SK-N-SH treated with all-trans-retinoic acid at 6 μM for 48 hours (cell line): ENCODE measurements around the gene PILRA.

ENCODE experiments used
- ATAC-seq: fragments of 200-7000 bp; cut with Tn5 transposase; 3 replicates; pipeline ENCODE4 v1.9.1; 2020; ENCODE audit warnings: mild to moderate bottlenecking, moderate library complexity
- ARNTL ChIP-seq: fragments of 450-650 bp; formaldehyde crosslinking; IDR thresholded peaks from 2 replicates; pipeline ENCODE4 v1.5.0; 2020; ENCODE audit warnings: low read depth, mild to moderate bottlenecking, moderate library complexity, borderline replicate concordance
- BACH2 ChIP-seq: fragments of 250-450 bp; sonication (Bioruptor Pico); IDR thresholded peaks from 2 replicates; pipeline ENCODE4 v1.9.0; 2021; ENCODE audit warnings: mild to moderate bottlenecking, borderline replicate concordance
- CSDC2 ChIP-seq: fragments of 250-450 bp; sonication (Bioruptor Pico); IDR thresholded peaks from 2 replicates; pipeline ENCODE4 v1.5.0; 2020; ENCODE audit warnings: mild to moderate bottlenecking, moderate library complexity
- ESRRG ChIP-seq: fragments of 250-450 bp; sonication (Bioruptor Pico); IDR thresholded peaks from 2 replicates; pipeline ENCODE4 v1.6.1; 2021; ENCODE audit warnings: mild to moderate bottlenecking
- GLIS3 ChIP-seq: fragments of 250-450 bp; sonication (Bioruptor Pico); IDR thresholded peaks from 2 replicates; pipeline ENCODE4 v1.5.0; 2020; ENCODE audit warnings: mild to moderate bottlenecking, moderate library complexity
- ISL1 ChIP-seq: fragments of 250-450 bp; sonication (Bioruptor Pico); IDR thresholded peaks from 2 replicates; pipeline ENCODE4 v2.1.2; 2022; ENCODE audit warnings: mild to moderate bottlenecking, moderate library complexity
- OSR1 ChIP-seq: fragments of 250-450 bp; sonication (Bioruptor Pico); IDR thresholded peaks from 2 replicates; pipeline ENCODE4 v1.8.0; 2022; ENCODE audit warnings: moderate library complexity, mild to moderate bottlenecking, inconsistent platforms
- PPARA ChIP-seq: fragments of 250-450 bp; sonication (Bioruptor Pico); IDR thresholded peaks from 2 replicates; pipeline ENCODE4 v1.5.0; 2020; ENCODE audit warnings: mild to moderate bottlenecking, borderline replicate concordance
- RARB ChIP-seq: fragments of 250-450 bp; sonication (Bioruptor Pico); IDR thresholded peaks from 2 replicates; pipeline ENCODE4 v1.8.0; 2021; ENCODE audit warnings: mild to moderate bottlenecking, moderate library complexity
- SNAI2 ChIP-seq: fragments of 250-450 bp; sonication (Bioruptor Pico); IDR thresholded peaks from 2 replicates; pipeline ENCODE4 v1.5.0; 2020; ENCODE audit warnings: mild to moderate bottlenecking, moderate library complexity
- ZC3H10 ChIP-seq: fragments of 250-450 bp; sonication (Bioruptor Pico); IDR thresholded peaks from 2 replicates; pipeline ENCODE4 v1.5.1; 2021; ENCODE audit warnings: mild to moderate bottlenecking, moderate library complexity
- ZFP3 ChIP-seq: fragments of 250-450 bp; sonication (Bioruptor Pico); IDR thresholded peaks from 2 replicates; pipeline ENCODE4 v1.5.0; 2020; ENCODE audit warnings: mild to moderate bottlenecking, moderate library complexity
- ZFP30 ChIP-seq: fragments of 450-650 bp; formaldehyde crosslinking; IDR thresholded peaks from 2 replicates; pipeline ENCODE4 v1.5.0; 2022; ENCODE audit warnings: mild to moderate bottlenecking, moderate library complexity
- ZNF565 ChIP-seq: fragments of 450-650 bp; formaldehyde crosslinking; conservative IDR thresholded peaks from 2 replicates; pipeline ENCODE4 v1.5.0; 2020; ENCODE audit warnings: low read depth, mild to moderate bottlenecking, moderate library complexity
- ZNF70 ChIP-seq: fragments of 450-650 bp; formaldehyde crosslinking; IDR thresholded peaks from 2 replicates; pipeline ENCODE4 v1.5.0; 2020; ENCODE audit warnings: mild to moderate bottlenecking, moderate library complexity
- ZNF8 ChIP-seq: fragments of 450-650 bp; formaldehyde crosslinking; IDR thresholded peaks from 2 replicates; pipeline ENCODE4 v1.5.0; 2020; ENCODE audit warnings: mild to moderate bottlenecking, moderate library complexity
- TF ChIP-seq, protein P1 (sequence below): fragments of 250-450 bp; sonication (Bioruptor Pico); IDR thresholded peaks from 2 replicates; pipeline ENCODE4 v1.8.0; 2021; ENCODE audit warnings: low read depth, mild to moderate bottlenecking, moderate library complexity, borderline replicate concordance
- TF ChIP-seq, protein P2 (sequence below): fragments of 250-450 bp; sonication (Bioruptor Pico); IDR thresholded peaks from 2 replicates; pipeline ENCODE4 v1.8.0; 2020; ENCODE audit warnings: mild to moderate bottlenecking, moderate library complexity, borderline replicate concordance
- TF ChIP-seq, protein P3 (sequence below): fragments of 250-450 bp; sonication (Bioruptor Pico); IDR thresholded peaks from 2 replicates; pipeline ENCODE4 v1.5.1; 2020; ENCODE audit warnings: low read depth, mild to moderate bottlenecking, moderate library complexity
- TF ChIP-seq, protein P4 (sequence below): fragments of 250-450 bp; sonication (Bioruptor Pico); IDR thresholded peaks from 2 replicates; pipeline ENCODE4 v1.5.0; 2020; ENCODE audit warnings: mild to moderate bottlenecking, moderate library complexity

PILRA gene

DNA sequence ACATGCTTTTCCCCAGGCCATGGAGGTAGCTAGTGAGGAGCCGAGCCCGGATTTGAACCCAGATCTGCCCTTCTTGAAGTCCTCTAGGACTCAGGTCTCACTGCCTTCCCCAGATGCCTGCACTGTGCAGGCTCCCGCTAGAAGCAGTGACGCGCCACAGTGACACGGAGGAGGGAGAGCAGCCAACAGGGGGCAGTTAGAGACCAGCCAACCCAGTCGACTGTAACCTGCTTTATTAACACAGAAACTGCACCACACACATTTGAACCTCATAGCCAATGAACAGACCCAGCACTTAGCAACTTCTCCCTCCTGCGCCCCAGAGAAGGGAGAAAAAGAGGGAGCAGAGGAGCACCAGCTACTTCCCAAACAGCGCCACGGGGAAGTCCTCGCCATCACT, 27.4 kb downstream of the PILRA start:
- TF ChIP-seq CSDC2 (no peak), ZFP30 (CRISPR knock-in tag) (no peak), SNAI2 (CRISPR knock-in tag) (no peak), BACH2 (no peak), ZC3H10 (CRISPR knock-in tag) (no peak), PPARA (CRISPR knock-in tag) (no peak), ZFP3 (CRISPR knock-in tag) (no peak)
- TF ChIP-seq, protein P1, sequence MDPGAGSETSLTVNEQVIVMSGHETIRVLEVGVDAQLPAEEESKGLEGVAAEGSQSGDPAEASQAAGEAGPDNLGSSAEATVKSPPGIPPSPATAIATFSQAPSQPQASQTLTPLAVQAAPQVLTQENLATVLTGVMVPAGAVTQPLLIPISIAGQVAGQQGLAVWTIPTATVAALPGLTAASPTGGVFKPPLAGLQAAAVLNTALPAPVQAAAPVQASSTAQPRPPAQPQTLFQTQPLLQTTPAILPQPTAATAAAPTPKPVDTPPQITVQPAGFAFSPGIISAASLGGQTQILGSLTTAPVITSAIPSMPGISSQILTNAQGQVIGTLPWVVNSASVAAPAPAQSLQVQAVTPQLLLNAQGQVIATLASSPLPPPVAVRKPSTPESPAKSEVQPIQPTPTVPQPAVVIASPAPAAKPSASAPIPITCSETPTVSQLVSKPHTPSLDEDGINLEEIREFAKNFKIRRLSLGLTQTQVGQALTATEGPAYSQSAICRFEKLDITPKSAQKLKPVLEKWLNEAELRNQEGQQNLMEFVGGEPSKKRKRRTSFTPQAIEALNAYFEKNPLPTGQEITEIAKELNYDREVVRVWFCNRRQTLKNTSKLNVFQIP (CRISPR knock-in tag), result no peak
- TF ChIP-seq, protein P2, sequence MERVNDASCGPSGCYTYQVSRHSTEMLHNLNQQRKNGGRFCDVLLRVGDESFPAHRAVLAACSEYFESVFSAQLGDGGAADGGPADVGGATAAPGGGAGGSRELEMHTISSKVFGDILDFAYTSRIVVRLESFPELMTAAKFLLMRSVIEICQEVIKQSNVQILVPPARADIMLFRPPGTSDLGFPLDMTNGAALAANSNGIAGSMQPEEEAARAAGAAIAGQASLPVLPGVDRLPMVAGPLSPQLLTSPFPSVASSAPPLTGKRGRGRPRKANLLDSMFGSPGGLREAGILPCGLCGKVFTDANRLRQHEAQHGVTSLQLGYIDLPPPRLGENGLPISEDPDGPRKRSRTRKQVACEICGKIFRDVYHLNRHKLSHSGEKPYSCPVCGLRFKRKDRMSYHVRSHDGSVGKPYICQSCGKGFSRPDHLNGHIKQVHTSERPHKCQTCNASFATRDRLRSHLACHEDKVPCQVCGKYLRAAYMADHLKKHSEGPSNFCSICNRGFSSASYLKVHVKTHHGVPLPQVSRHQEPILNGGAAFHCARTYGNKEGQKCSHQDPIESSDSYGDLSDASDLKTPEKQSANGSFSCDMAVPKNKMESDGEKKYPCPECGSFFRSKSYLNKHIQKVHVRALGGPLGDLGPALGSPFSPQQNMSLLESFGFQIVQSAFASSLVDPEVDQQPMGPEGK, result no peak
- TF ChIP-seq, protein P3, sequence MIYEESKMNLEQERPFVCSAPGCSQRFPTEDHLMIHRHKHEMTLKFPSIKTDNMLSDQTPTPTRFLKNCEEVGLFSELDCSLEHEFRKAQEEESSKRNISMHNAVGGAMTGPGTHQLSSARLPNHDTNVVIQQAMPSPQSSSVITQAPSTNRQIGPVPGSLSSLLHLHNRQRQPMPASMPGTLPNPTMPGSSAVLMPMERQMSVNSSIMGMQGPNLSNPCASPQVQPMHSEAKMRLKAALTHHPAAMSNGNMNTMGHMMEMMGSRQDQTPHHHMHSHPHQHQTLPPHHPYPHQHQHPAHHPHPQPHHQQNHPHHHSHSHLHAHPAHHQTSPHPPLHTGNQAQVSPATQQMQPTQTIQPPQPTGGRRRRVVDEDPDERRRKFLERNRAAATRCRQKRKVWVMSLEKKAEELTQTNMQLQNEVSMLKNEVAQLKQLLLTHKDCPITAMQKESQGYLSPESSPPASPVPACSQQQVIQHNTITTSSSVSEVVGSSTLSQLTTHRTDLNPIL (CRISPR knock-in tag), result no peak
- TF ChIP-seq, all 23 proteins: peak for 0
- peak; percentile 76 for ATAC-seq

DNA sequence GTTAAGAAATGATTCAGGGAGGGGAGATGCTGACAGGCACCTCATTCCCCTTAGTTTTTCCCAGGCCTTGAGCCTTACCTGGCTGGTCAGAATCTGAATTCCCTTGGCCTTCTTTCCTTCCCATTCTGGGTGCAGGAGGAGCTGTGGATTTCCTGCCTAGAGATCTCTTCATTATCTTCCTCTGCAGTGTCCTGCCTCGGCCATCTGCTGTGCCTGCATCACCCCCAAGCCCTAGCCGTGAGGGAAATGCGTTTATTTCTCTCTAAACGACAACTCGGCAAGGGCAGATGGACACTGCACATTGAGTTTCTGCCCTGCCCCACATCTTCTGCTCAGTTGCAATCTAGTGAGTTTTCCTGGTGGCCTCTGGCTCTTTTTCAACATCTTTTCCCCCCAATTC, 28.5 kb downstream of the PILRA start:
- TF ChIP-seq, protein P3 (CRISPR knock-in tag), result no peak
- TF ChIP-seq CSDC2 (no peak), OSR1 (no peak), ISL1 (no peak), ZFP30 (CRISPR knock-in tag) (no peak), ARNTL (no peak), ZNF8 (CRISPR knock-in tag) (no peak), BACH2 (no peak), ZNF565 (CRISPR knock-in tag) (no peak), PPARA (CRISPR knock-in tag) (no peak), ZFP3 (CRISPR knock-in tag) (no peak), ZNF70 (CRISPR knock-in tag) (no peak), RARB (no peak), ESRRG (CRISPR knock-in tag) (no peak), GLIS3 (CRISPR knock-in tag) (no peak), SNAI2 (CRISPR knock-in tag) (no peak), ZC3H10 (CRISPR knock-in tag) (no peak)
- TF ChIP-seq, protein P1 (CRISPR knock-in tag), result no peak
- TF ChIP-seq, protein P2, result no peak
- TF ChIP-seq, protein P4, sequence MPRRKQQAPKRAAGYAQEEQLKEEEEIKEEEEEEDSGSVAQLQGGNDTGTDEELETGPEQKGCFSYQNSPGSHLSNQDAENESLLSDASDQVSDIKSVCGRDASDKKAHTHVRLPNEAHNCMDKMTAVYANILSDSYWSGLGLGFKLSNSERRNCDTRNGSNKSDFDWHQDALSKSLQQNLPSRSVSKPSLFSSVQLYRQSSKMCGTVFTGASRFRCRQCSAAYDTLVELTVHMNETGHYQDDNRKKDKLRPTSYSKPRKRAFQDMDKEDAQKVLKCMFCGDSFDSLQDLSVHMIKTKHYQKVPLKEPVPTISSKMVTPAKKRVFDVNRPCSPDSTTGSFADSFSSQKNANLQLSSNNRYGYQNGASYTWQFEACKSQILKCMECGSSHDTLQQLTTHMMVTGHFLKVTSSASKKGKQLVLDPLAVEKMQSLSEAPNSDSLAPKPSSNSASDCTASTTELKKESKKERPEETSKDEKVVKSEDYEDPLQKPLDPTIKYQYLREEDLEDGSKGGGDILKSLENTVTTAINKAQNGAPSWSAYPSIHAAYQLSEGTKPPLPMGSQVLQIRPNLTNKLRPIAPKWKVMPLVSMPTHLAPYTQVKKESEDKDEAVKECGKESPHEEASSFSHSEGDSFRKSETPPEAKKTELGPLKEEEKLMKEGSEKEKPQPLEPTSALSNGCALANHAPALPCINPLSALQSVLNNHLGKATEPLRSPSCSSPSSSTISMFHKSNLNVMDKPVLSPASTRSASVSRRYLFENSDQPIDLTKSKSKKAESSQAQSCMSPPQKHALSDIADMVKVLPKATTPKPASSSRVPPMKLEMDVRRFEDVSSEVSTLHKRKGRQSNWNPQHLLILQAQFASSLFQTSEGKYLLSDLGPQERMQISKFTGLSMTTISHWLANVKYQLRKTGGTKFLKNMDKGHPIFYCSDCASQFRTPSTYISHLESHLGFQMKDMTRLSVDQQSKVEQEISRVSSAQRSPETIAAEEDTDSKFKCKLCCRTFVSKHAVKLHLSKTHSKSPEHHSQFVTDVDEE (CRISPR knock-in tag), result no peak
- no peak for ATAC-seq
